Measurements from ENCODE around the gene REEP5.
"Not testable (repeated sequence)": the region's sequence is repeated elsewhere in the genome, so short reads cannot be mapped to it uniquely, and the experiment has no call there.

REEP5 gene

DNA sequence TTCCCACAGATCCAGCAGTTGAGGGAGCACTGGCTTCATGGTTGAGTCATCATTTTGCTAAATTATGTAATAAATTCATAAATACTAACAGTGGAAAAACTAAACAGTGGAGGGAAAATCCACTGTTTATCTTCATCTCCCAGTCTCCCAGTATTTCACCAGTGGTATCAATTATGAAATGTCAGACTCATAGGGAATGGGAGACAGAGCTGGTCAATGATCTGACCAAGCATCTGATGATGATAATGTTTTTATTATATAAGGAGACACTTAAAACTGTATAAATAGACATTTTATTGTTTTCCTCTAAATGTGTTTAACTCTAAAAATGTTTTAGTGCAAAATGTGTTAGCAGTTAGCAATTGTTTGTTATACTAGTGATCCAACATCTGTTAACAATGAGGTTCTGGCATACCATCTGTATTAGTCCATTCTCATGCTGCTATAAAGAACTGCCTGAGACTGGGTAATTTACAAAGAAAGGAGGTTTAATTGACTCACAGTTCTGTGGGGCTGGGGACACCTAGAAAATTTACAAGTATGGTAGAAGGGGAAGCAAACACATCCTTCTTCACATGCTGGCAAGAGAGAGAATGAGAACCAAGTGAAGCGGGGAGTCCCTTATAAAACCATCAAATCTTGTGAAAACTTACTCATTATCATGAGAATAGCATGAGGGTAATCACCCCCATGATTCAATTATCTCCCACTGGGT is 11.8 kb upstream of the REEP5 start:
- in situ Hi-C loops (cut with MboI; ENCODE audit: low sequenced_read_pairs): no loop called here

DNA sequence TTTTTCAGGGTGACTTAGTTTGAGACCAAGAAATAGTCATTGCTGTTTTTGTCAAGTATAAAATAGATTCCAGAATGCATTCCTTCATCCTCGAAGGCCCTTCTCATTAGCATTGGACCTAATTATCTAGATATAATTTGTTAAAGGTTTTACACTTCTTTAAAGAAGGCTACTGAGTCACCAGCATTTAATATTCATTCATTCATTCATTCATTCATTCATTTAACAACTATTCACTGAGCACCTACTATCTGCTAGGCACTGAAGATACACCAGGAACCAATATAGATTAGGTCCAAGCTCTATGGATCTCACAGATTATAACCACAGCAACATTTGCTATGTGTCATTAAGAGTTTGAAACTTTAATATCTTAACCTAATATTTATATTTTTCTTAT is 11.1 kb upstream of the REEP5 start:
- in situ Hi-C loops (cut with MboI; ENCODE audit: low sequenced_read_pairs): no loop called here

DNA sequence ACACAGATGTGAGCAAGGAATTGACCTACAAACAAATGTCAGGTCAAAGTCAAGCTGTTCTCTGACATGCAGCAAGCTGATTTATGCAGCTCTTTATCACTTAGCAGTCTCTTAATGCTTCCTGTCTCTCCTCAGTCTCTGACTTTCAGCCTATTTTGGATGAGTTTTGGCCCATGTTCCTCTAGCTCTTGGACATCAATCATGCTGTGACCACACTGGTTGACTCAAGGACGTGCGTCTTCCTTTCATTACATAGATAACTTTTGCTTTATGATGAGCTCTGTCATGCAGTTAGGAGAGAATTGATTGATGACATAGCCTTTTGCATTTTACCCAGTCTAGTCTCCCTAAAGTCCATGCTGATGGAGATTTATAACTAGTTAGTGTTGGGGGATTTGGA is 9.4 kb upstream of the REEP5 start:
- in situ Hi-C loops (cut with MboI; ENCODE audit: low sequenced_read_pairs): no loop called here

- in situ Hi-C loops (cut with MboI; ENCODE audit: low sequenced_read_pairs): no loop called here
Measured at GRCh38 chr5:112930082-112930344, 8.0 kb upstream of the REEP5 start.

DNA sequence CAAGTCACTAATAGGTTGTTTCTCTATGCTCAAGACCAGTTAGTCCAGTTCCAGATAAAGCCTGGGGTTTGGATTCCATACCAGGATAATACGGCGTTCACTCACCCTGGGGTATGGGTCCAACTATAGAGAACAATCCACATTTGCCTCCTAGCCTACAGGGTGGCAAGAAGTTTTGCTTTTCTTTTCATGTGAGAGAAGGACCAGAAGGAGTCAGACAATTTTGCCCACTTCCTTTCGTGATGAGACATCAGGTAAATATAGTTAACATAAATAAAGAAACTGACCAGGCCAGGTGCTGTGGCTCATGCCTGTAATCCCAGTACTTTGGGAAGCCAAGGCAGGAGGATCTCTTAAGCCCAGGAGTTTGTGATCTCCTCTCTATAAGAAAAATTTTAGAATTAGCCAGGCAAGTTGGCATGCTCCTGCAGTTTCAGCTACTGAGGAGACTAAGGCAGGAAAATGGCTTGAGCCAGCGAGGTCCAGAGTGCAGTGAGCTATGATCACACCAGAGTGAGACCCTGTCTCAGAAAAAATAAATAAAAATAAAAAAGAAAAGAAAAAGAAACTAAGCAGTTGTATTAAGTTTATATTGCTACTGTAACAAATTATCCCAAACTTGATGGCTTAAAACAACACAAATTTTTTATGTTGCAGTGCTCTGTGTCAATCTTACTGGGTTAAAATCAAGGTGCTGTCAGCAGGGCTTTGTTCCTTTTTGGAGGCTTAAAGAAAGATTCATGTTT is 7.5 kb upstream of the REEP5 start:
- in situ Hi-C loops (cut with MboI; ENCODE audit: low sequenced_read_pairs): no loop called here

- in situ Hi-C loops (cut with MboI; ENCODE audit: low sequenced_read_pairs): no loop called here
Measured at GRCh38 chr5:112923988-112924387, 2.0 kb upstream of the REEP5 start.

GRCh38 chr5:112923148-112923917 is 1.3 kb upstream of the REEP5 start:
- in situ Hi-C loops (cut with MboI; ENCODE audit: low sequenced_read_pairs): no loop called here

DNA sequence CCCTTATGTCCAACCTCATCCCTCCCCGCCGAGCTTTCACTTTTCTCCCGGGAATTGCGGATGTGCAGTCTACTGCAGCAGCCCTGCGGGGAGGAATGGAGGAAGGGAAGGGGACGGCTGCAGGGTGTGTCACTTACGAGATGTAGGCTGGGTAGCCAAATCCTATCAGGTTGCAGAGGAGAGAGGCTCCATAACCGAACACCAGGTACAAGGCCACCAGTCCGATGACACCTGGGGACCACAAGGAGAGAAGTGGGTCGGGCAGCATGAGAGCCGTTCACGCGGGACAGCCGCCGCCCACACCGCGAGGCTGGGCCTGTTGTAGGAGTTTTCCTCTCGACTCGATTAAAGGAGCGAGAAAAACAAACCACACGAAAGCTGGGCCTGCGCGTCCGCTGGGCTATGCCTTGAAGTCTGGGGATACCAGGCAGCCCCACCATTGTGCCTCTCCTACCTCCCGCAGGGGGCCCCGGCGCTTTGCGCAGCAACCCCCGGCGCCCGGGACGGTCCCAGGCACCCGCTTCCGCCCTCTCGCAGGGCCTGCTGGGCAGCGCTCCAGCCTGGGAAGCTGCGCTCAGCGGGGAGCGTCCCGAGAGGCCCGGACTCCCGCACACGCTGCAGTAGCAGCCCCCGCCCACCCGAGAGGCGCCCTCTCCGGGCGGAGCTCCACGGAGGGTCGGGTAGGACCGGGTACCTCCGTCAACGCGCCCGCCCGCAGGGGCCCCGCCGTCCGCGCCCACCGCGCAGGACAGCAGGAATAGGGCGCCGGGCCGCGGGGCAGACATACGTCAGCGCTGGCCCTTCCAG is 798 bp downstream of the REEP5 start:
- in situ Hi-C loops (cut with MboI; ENCODE audit: low sequenced_read_pairs): no loop called here

- in situ Hi-C loops (cut with MboI; ENCODE audit: low sequenced_read_pairs): no loop called here
Measured at GRCh38 chr5:112919972-112920371, 2.1 kb downstream of the REEP5 start.

DNA sequence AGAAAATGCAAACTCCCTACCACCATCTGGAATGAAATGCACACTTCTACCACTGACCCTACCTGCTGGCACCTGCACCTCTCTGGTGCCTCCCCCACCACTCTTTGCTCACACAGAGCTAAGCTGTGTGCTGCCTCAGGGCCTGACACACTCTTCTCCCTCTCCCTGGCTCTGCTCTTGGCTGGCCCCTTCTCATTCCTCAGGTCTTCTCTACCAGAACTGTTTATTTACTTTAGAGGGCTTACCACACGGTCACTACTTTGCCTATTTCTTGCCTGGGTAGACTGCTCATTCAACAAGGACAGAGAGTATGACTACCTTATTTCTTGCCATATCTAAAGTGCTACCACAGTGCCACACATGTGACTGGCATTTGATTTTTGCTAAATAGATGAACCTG is 3.3 kb downstream of the REEP5 start:
- in situ Hi-C loops (cut with MboI; ENCODE audit: low sequenced_read_pairs): no loop called here

DNA sequence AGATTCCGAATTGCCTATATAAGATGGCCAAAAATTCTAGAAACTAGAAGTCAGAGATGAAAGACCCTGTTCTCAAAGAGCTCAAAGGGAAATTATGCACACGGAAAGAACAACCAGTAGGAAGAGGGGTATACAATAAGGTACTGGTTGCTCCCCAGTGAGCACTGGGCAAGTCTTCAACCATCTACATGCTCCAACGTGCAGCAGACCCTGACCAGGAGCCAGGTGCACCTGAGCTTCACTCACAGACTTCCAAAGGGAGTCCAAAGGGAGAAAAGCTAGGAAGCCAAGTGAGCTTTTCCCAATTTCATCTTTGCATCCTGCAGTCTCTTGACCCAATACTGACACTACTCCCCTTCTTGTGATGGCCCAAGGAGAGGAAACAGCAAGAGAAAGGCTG is 3.9 kb downstream of the REEP5 start:
- in situ Hi-C loops (cut with MboI; ENCODE audit: low sequenced_read_pairs): no loop called here

DNA sequence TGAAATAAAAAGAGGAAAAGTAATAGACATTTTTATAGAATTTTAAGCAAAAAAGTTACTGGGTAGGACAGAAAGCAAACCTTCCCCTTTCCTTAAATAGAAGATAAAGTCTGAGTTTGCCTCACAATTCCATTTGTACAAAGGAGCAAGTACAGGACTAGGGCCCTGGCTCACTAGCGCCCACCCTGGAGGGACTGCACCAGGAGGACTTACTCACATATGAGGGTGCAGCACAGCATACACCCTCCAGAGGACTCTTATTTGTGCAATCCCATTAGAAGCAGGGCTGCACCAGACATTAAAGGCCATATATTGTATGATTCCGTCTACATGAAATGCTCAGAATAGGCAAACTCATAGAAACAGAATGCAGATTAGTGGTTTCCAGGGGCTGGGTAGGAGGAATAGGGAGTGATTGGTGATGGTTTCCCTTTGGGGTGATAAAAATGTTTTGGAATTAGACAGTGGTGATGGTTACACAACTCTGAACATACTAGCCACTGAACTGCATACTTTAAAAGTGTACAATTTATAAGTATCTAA is 4.5 kb downstream of the REEP5 start:
- in situ Hi-C loops (cut with MboI; ENCODE audit: low sequenced_read_pairs): no loop called here

DNA sequence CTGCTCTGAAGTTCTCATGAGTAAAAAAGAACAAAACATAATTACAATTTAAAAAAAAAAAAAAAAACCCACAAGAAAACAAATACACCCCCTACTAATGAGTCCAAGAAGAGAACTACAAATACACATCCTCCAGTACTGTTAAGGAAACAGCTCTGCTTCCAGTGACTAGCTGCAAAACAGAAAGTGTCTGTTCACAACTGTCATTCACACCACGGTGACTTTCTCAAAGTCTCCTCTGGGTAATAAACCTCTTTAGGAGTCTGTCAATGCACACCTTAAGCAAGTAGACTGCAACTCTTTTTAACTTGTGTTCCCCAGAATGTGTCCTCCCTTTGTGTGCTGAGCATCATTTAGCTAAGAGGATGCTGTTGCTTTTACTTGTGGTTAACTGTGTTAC is 6.2 kb downstream of the REEP5 start:
- in situ Hi-C loops (cut with MboI; ENCODE audit: low sequenced_read_pairs): no loop called here

- in situ Hi-C loops (cut with MboI; ENCODE audit: low sequenced_read_pairs): no loop called here
Measured at GRCh38 chr5:112914584-112914983, 7.4 kb downstream of the REEP5 start.

- in situ Hi-C loops (cut with MboI; ENCODE audit: low sequenced_read_pairs): no loop called here
Measured at GRCh38 chr5:112910529-112910928, 11.5 kb downstream of the REEP5 start.

GRCh38 chr5:112908854-112909253 is 13.2 kb downstream of the REEP5 start:
- in situ Hi-C loops (cut with MboI; ENCODE audit: low sequenced_read_pairs): no loop called here

GRCh38 chr5:112907166-112907631 is 14.8 kb downstream of the REEP5 start:
- in situ Hi-C loops (cut with MboI; ENCODE audit: low sequenced_read_pairs): no loop called here

DNA sequence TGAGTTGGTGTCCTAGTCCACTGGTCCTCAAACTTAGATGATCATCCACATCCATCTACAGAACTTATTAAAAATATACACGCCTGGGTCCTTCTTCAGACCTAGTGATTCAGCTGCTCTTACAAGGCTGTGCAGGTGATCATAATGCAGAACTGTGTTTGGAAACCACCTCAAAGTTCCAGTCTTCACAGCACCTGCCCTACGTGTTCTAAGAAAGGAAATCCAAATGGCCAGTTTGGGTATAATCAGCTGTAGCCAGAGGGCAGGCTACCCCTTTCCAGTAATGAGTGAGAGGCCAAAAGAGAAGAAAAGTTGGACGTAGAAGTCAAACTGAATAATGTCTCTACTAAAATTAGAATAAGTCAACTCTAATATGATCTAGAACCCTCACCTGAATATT is 15.4 kb downstream of the REEP5 start:
- in situ Hi-C loops (cut with MboI; ENCODE audit: low sequenced_read_pairs): no loop called here

DNA sequence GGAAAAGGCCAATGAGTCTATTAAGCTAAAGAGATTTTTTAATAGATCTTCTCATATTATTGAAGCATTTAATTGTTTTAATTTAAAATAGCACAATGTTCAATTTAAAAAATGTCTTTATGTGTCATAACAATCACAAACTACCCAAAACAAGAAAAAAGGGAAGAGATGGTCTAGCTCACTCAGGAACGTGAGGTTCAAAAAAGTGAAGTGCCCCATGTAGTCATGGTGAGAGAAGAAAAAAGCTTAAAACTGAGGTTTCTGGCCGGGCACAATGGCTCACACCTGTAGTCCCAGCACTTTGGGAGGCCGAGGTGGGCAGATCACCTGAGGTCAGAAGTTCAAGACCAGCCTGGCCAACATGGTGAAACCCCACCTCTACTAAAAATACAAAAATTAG is 17.0 kb downstream of the REEP5 start:
- in situ Hi-C loops (cut with MboI; ENCODE audit: low sequenced_read_pairs): not testable (repeated sequence)

GRCh38 chr5:112902561-112902960 is 19.5 kb downstream of the REEP5 start:
- in situ Hi-C loops (cut with MboI; ENCODE audit: low sequenced_read_pairs): no loop called here

GRCh38 chr5:112895682-112896081 is 26.3 kb downstream of the REEP5 start:
- in situ Hi-C loops (cut with MboI; ENCODE audit: low sequenced_read_pairs): no loop called here
